ENCODE measurements around the gene SAMD1. TPM values are rescaled to one million over a fixed set of nuclear protein-coding genes. Genes with fewer than 3 reads are reported as not detected.
A peak's percentile ranks its signal among the peaks of the same experiment; 100 is the strongest.

Gene SAMD1
- total and polyA plus RNA-seq, 9 of the 15 experiments (the other 6 are each of a cell fraction or from before 2014, with no cell fraction given): 2.9 to 96.0 (median 43.5) TPM

DNA sequence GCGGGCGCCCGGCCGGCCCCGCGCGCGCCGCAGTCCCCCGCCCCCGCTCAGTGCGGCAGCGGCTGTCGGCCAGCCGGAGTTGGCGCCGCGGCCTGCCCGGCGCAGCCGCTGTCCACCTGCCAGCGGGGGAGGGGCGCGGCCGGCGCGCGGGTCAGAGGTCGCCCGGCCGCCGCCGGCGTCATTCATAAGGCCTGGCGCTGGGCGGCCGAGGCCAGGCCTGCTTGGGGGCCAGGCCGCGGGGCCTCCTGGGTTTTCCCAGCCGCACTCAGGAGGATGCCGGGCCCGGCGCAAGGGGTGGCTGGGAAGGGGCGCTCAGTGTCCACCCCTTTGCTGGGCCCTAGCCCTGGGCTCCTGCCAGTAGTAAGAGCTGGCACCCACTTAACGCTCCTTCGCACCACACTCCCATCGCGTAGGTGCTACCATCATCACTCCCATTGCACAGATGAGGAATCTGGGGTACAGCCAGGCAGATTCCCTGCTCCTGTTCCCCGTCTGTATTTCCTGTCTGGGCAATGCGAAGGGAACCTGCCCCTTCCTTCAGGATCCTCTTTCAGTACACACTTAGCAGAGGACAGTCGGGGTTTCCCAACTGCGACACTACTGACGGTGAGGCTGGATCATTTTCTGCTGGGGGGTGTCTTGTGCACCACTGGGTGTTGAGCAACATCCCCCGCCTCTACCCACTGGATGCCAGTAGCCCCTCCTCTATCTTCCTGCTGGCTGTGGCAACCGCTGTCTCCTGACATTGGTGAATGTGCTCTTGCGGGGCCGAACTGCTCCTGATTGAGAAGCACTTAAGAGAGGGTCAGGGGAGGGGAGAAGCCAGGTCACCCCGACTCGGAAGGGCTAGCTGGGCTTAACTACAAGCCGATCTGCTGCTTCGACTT, 27.9 kb upstream of the SAMD1 start (continued):
- TF ChIP-seq, protein P1, sequence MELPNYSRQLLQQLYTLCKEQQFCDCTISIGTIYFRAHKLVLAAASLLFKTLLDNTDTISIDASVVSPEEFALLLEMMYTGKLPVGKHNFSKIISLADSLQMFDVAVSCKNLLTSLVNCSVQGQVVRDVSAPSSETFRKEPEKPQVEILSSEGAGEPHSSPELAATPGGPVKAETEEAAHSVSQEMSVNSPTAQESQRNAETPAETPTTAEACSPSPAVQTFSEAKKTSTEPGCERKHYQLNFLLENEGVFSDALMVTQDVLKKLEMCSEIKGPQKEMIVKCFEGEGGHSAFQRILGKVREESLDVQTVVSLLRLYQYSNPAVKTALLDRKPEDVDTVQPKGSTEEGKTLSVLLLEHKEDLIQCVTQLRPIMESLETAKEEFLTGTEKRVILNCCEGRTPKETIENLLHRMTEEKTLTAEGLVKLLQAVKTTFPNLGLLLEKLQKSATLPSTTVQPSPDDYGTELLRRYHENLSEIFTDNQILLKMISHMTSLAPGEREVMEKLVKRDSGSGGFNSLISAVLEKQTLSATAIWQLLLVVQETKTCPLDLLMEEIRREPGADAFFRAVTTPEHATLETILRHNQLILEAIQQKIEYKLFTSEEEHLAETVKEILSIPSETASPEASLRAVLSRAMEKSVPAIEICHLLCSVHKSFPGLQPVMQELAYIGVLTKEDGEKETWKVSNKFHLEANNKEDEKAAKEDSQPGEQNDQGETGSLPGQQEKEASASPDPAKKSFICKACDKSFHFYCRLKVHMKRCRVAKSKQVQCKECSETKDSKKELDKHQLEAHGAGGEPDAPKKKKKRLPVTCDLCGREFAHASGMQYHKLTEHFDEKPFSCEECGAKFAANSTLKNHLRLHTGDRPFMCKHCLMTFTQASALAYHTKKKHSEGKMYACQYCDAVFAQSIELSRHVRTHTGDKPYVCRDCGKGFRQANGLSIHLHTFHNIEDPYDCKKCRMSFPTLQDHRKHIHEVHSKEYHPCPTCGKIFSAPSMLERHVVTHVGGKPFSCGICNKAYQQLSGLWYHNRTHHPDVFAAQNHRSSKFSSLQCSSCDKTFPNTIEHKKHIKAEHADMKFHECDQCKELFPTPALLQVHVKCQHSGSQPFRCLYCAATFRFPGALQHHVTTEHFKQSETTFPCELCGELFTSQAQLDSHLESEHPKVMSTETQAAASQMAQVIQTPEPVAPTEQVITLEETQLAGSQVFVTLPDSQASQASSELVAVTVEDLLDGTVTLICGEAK (IDR thresholded peaks at IDR 0.05): no peak
- TF ChIP-seq, protein P1 (CRISPR knock-in tag; IDR thresholded peaks at IDR 0.05): no peak
- TF ChIP-seq ZHX1 (conservative IDR thresholded peaks at IDR 0.05; ENCODE audit: low read length) (no peak), GTF2A2 (tag; IDR thresholded peaks at IDR 0.05) (no peak), ZNF24 (IDR thresholded peaks at IDR 0.05) (peak; percentile 17; the same call in 1 of the 2 replicates), MCM5 (IDR thresholded peaks at IDR 0.05; ENCODE audit: low read depth) (no peak), SMARCC2 (IDR thresholded peaks at IDR 0.05; ENCODE audit: low read depth) (no peak), ZNF57 (CRISPR knock-in tag; IDR thresholded peaks at IDR 0.05) (no peak), FOXK1 (CRISPR knock-in tag; IDR thresholded peaks at IDR 0.05; ENCODE audit: borderline replicate concordance) (no peak), TSC22D4 (tag; IDR thresholded peaks at IDR 0.05) (no peak)
- TF ChIP-seq, protein P2, sequence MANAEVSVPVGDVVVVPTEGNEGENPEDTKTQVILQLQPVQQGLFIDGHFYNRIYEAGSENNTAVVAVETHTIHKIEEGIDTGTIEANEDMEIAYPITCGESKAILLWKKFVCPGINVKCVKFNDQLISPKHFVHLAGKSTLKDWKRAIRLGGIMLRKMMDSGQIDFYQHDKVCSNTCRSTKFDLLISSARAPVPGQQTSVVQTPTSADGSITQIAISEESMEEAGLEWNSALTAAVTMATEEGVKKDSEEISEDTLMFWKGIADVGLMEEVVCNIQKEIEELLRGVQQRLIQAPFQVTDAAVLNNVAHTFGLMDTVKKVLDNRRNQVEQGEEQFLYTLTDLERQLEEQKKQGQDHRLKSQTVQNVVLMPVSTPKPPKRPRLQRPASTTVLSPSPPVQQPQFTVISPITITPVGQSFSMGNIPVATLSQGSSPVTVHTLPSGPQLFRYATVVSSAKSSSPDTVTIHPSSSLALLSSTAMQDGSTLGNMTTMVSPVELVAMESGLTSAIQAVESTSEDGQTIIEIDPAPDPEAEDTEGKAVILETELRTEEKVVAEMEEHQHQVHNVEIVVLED (CRISPR knock-in tag; IDR thresholded peaks at IDR 0.05): peak; percentile 83
- TF ChIP-seq, protein P3, sequence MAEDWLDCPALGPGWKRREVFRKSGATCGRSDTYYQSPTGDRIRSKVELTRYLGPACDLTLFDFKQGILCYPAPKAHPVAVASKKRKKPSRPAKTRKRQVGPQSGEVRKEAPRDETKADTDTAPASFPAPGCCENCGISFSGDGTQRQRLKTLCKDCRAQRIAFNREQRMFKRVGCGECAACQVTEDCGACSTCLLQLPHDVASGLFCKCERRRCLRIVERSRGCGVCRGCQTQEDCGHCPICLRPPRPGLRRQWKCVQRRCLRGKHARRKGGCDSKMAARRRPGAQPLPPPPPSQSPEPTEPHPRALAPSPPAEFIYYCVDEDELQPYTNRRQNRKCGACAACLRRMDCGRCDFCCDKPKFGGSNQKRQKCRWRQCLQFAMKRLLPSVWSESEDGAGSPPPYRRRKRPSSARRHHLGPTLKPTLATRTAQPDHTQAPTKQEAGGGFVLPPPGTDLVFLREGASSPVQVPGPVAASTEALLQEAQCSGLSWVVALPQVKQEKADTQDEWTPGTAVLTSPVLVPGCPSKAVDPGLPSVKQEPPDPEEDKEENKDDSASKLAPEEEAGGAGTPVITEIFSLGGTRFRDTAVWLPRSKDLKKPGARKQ (CRISPR knock-in tag; IDR thresholded peaks at IDR 0.05): no peak
